ENCODE results near the gene ATG4B.
"Not testable (repeated sequence)": the region's sequence is repeated elsewhere in the genome, so short reads cannot be mapped to it uniquely, and the experiment has no call there.

GRCh38 chr2:241662731-241663130, 25.2 kb downstream of the ATG4B start:
- not testable (repeated sequence) for TF ChIP-seq POLR2A, CTCF, EP300, POLR2AphosphoS5 (IDR thresholded peaks at IDR 0.05)

Measured in suprapubic skin (tissue), 4 donors.